Measurements from ENCODE around the gene KNDC1.

The KNDC1 gene

DNA sequence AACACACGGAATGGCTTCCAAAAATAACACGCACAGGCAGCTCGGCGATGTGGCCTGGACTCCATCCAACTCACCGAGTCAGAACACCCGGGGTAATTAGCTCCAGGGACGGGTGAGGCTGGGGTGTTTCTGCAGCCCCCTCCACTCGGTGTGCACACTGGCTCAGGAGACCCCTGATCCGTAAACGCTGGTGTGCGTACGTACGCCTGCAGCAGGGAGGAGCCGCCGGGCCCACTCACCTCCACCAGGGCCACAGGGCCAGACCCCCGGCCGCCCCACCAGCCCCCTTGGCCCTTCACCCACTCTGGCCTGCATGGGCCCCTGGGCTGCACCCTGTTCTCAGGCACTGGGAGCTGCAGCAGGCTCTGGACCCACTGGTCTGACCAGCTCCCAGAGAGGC lies 47.6 kb downstream of the KNDC1 start:
- no peak overlapping the region for H3K27ac ChIP-seq (ENCODE audit: low read length)
- H3K27me3 ChIP-seq (replicated peaks; ENCODE audit: insufficient read depth, low read length), result peaks cover 49% of the 10 kb centered on the region
- H4K20me1 ChIP-seq (ENCODE audit: insufficient read depth, low read length), result no peaks in the 10 kb centered on the region
- no peak overlapping the region for H2AFZ ChIP-seq (ENCODE audit: low read length)
- no peaks in the 10 kb centered on the region for H3K36me3 ChIP-seq (replicated peaks; ENCODE audit: insufficient read depth, low read length)
- no peaks in the 10 kb centered on the region for H3K4me1 ChIP-seq (ENCODE audit: low read length)
- no peak overlapping the region for H3K4me3 ChIP-seq (ENCODE audit: low read length)
- no peak overlapping the region for H3K4me2 ChIP-seq (ENCODE audit: low read depth, low read length)
- no peaks in the 10 kb centered on the region for H3K9me2 ChIP-seq (replicated peaks; ENCODE audit: insufficient read depth, low read length)
- H3K79me2 ChIP-seq (ENCODE audit: low read length), result no peaks in the 10 kb centered on the region
- no peak overlapping the region for H3K9ac ChIP-seq (ENCODE audit: low read length)
- no peak for DNase-seq
- H3F3A ChIP-seq (ENCODE audit: insufficient read depth, low read length), result no peaks in the 10 kb centered on the region
- TF ChIP-seq CTCF (IDR thresholded peaks at IDR 0.05; ENCODE audit: low read length) (no peak), EZH2phosphoT487 (IDR thresholded peaks at IDR 0.05; ENCODE audit: low read length) (no peak), EZH2 (optimal IDR thresholded peaks at IDR 0.05; ENCODE audit: low read depth, low read length) (no peak)
- H3K9me3 ChIP-seq (replicated peaks; ENCODE audit: insufficient read depth, low read length), result no peaks in the 10 kb centered on the region

- no peak overlapping the region for H2AFZ ChIP-seq (ENCODE audit: low read length)
- H3K4me2 ChIP-seq (ENCODE audit: low read depth, low read length), result no peak overlapping the region
- no peak overlapping the region for H3K27ac ChIP-seq (ENCODE audit: low read length)
- peaks cover 42% of the 10 kb centered on the region for H3K27me3 ChIP-seq (replicated peaks; ENCODE audit: insufficient read depth, low read length)
- H4K20me1 ChIP-seq (ENCODE audit: insufficient read depth, low read length), result no peaks in the 10 kb centered on the region
- no peaks in the 10 kb centered on the region for H3K79me2 ChIP-seq (ENCODE audit: low read length)
- no peaks in the 10 kb centered on the region for H3K9me3 ChIP-seq (replicated peaks; ENCODE audit: insufficient read depth, low read length)
- no peak for TF ChIP-seq EZH2 (optimal IDR thresholded peaks at IDR 0.05; ENCODE audit: low read depth, low read length)
- TF ChIP-seq CTCF (IDR thresholded peaks at IDR 0.05; ENCODE audit: low read length), result no peak
- no peak for TF ChIP-seq EZH2phosphoT487 (IDR thresholded peaks at IDR 0.05; ENCODE audit: low read length)
- no peaks in the 10 kb centered on the region for H3K9me2 ChIP-seq (replicated peaks; ENCODE audit: insufficient read depth, low read length)
- H3K4me3 ChIP-seq (ENCODE audit: low read length), result no peak overlapping the region
- no peak for DNase-seq
- no peaks in the 10 kb centered on the region for H3K36me3 ChIP-seq (replicated peaks; ENCODE audit: insufficient read depth, low read length)
- no peaks in the 10 kb centered on the region for H3F3A ChIP-seq (ENCODE audit: insufficient read depth, low read length)
- no peak overlapping the region for H3K9ac ChIP-seq (ENCODE audit: low read length)
- H3K4me1 ChIP-seq (ENCODE audit: low read length), result no peaks in the 10 kb centered on the region
Observed at GRCh38 chr10:133208466-133208865, 48.4 kb downstream of the KNDC1 start.

DNA sequence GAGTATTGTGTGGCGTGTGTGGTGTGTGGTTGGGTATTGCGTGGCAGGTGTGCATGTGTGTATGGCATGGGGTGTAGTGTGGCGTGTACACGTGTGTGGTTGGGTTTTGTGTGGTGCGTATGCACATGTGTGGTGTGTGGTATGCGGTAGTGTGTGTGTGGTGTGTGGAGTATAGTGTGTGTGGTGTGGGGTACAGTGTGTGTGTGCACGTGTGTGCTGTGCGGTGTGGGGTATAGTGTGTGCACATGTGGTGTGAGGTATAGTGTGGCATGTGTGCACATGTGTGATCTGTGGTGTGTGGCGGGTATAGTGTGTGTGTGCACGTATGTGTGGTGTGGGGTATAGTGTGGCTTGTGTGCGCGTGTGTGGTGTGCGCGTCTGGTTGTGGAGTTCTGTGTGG lies 49.1 kb downstream of the KNDC1 start:
- Histone ChIP-seq H3F3A (ENCODE audit: insufficient read depth, low read length) (no peaks in the 10 kb centered on the region), H3K4me1 (ENCODE audit: low read length) (no peaks in the 10 kb centered on the region), H3K79me2 (ENCODE audit: low read length) (no peaks in the 10 kb centered on the region), H3K9me2 (replicated peaks; ENCODE audit: insufficient read depth, low read length) (no peaks in the 10 kb centered on the region), H3K36me3 (replicated peaks; ENCODE audit: insufficient read depth, low read length) (no peaks in the 10 kb centered on the region), H3K27me3 (replicated peaks; ENCODE audit: insufficient read depth, low read length) (peaks cover 36% of the 10 kb centered on the region), H2AFZ (ENCODE audit: low read length) (no peak overlapping the region), H4K20me1 (ENCODE audit: insufficient read depth, low read length) (no peaks in the 10 kb centered on the region), H3K9ac (ENCODE audit: low read length) (no peak overlapping the region), H3K27ac (ENCODE audit: low read length) (no peak overlapping the region), H3K9me3 (replicated peaks; ENCODE audit: insufficient read depth, low read length) (no peaks in the 10 kb centered on the region), H3K4me3 (ENCODE audit: low read length) (no peak overlapping the region), H3K4me2 (ENCODE audit: low read depth, low read length) (no peak overlapping the region)
- no peak for DNase-seq
- TF ChIP-seq CTCF (IDR thresholded peaks at IDR 0.05; ENCODE audit: low read length) (no peak), EZH2phosphoT487 (IDR thresholded peaks at IDR 0.05; ENCODE audit: low read length) (no peak)

All from MM.1S (cell line).